Neural cell (in vitro differentiated cells): ENCODE results near the gene CHKA.

Experiments used
- EP300 ChIP-seq: fragments of 450-650 bp; conservative IDR thresholded peaks from 2 replicates; pipeline ENCODE4 v1.6.1; 2014; ENCODE audit warnings: antibody characterized with exemption, mild to moderate bottlenecking, moderate library complexity; ENCODE audit not compliant: poor library complexity, severe bottlenecking
- EZH2 ChIP-seq: fragments of 200-600, 300-800 bp; shearing (Covaris generic), sonication (generic); IDR thresholded peaks from 2 replicates; pipeline ENCODE4 v1.6.1; 2014; ENCODE audit warnings: antibody characterized with exemption, low read length, borderline replicate concordance, mild to moderate bottlenecking; ENCODE audit not compliant: insufficient read depth, poor library complexity, severe bottlenecking
- TAF1 ChIP-seq: IDR thresholded peaks from 2 replicates; pipeline ENCODE4 v1.6.1; 2012; ENCODE audit warnings: low read depth
- TF ChIP-seq, protein P1 (sequence below): IDR thresholded peaks from 2 replicates; pipeline ENCODE4 v1.6.1; 2012; ENCODE audit warnings: borderline replicate concordance
- TF ChIP-seq, protein P2 (sequence below): fragments of 450-650 bp; IDR thresholded peaks from 2 replicates; pipeline ENCODE4 v1.5.1; 2014; ENCODE audit warnings: antibody characterized with exemption, mild to moderate bottlenecking, moderate library complexity; ENCODE audit not compliant: poor library complexity, severe bottlenecking

DNA sequence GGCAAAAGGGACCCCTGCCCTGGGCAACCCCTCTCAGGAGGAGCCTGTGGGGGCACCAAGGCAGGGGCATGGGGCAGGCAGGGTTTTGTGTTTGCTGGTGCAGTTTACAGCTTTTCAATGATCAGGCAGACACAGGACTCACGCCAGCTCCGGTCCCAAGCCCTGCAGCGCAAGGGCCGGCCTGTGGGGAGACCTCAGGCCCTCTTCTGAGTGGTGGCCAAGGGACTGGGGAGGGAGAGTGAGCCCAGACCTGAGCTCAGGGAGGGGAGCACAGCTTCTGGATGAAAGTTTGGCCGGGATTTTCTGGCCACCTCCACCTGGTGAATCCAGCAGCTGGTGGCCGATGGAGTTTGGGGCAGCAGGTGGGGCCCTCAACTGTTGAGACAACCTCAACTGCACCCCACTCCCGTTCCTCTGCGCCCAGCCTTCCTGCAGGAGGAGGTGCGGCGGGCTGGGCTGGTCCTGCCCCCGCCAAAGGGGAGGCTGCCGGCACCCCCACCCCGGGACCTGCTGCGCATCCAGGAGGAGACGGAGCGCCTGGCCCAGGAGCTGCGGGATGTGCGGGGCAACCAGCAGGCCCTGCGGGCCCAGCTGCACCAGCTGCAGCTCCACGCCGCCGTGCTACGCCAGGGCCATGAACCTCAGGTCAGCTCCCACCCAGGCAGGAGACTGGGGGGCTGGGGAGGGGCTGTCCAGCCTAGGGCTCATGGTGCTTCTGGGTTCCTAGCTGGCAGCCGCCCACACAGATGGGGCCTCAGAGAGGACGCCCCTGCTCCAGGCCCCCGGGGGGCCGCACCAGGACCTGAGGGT, 78.8 kb downstream of the CHKA start:
- TF ChIP-seq, protein P1, sequence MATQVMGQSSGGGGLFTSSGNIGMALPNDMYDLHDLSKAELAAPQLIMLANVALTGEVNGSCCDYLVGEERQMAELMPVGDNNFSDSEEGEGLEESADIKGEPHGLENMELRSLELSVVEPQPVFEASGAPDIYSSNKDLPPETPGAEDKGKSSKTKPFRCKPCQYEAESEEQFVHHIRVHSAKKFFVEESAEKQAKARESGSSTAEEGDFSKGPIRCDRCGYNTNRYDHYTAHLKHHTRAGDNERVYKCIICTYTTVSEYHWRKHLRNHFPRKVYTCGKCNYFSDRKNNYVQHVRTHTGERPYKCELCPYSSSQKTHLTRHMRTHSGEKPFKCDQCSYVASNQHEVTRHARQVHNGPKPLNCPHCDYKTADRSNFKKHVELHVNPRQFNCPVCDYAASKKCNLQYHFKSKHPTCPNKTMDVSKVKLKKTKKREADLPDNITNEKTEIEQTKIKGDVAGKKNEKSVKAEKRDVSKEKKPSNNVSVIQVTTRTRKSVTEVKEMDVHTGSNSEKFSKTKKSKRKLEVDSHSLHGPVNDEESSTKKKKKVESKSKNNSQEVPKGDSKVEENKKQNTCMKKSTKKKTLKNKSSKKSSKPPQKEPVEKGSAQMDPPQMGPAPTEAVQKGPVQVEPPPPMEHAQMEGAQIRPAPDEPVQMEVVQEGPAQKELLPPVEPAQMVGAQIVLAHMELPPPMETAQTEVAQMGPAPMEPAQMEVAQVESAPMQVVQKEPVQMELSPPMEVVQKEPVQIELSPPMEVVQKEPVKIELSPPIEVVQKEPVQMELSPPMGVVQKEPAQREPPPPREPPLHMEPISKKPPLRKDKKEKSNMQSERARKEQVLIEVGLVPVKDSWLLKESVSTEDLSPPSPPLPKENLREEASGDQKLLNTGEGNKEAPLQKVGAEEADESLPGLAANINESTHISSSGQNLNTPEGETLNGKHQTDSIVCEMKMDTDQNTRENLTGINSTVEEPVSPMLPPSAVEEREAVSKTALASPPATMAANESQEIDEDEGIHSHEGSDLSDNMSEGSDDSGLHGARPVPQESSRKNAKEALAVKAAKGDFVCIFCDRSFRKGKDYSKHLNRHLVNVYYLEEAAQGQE = no peak
- TF ChIP-seq, protein P2, sequence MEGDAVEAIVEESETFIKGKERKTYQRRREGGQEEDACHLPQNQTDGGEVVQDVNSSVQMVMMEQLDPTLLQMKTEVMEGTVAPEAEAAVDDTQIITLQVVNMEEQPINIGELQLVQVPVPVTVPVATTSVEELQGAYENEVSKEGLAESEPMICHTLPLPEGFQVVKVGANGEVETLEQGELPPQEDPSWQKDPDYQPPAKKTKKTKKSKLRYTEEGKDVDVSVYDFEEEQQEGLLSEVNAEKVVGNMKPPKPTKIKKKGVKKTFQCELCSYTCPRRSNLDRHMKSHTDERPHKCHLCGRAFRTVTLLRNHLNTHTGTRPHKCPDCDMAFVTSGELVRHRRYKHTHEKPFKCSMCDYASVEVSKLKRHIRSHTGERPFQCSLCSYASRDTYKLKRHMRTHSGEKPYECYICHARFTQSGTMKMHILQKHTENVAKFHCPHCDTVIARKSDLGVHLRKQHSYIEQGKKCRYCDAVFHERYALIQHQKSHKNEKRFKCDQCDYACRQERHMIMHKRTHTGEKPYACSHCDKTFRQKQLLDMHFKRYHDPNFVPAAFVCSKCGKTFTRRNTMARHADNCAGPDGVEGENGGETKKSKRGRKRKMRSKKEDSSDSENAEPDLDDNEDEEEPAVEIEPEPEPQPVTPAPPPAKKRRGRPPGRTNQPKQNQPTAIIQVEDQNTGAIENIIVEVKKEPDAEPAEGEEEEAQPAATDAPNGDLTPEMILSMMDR = no peak
- TF ChIP-seq EZH2 (no peak), EP300 (no peak), TAF1 (no peak)
